Measurements from ENCODE around the gene KCNMA1.

- TF ChIP-seq ZNF274 (IDR thresholded peaks at IDR 0.05; ENCODE audit: low read depth, low read length) (no peak), YY1 (IDR thresholded peaks at IDR 0.05; ENCODE audit: insufficient read depth, insufficient read length) (no peak)
These were observed 391.7 kb downstream of the KCNMA1 start for GRCh38 chr10:77245953-77246352.

All from NT2/D1 (cell line).